Activated T-helper 17 cell treated with anti-CD3 and anti-CD28 coated beads, Interleukin-2, amount 50 U/mL, for 72 hours (primary cell): ENCODE results near the gene NCOA6. TPM values are rescaled to one million over a fixed set of nuclear protein-coding genes. Genes with fewer than 3 reads are reported as not detected.

Source experiments
- ATAC-seq: fragments of 150-1000 bp; cut with Tn5 transposase; replicated peaks from 2 replicates; pipeline ENCODE4 v1.10.0; 2021; ENCODE audit warnings: mild to moderate bottlenecking, moderate library complexity
- H3K27ac Mint-ChIP-seq: one replicate; pipeline ENCODE4 v1.8.0; 2022; ENCODE audit warnings: mixed read lengths
- H3K27me3 Mint-ChIP-seq: one replicate; pipeline ENCODE4 v1.8.0; 2022; ENCODE audit warnings: mixed read lengths
- H3K36me3 Mint-ChIP-seq: one replicate; pipeline ENCODE4 v1.8.0; 2022; ENCODE audit warnings: low read depth, mild to moderate bottlenecking, mixed read lengths
- H3K4me1 Mint-ChIP-seq: one replicate; pipeline ENCODE4 v1.8.0; 2022; ENCODE audit warnings: mixed read lengths
- H3K4me3 Mint-ChIP-seq: one replicate; pipeline ENCODE4 v1.8.0; 2022; ENCODE audit warnings: mild to moderate bottlenecking, mixed read lengths
- H3K9me3 Mint-ChIP-seq: one replicate; pipeline ENCODE4 v1.8.0; 2022; ENCODE audit warnings: mixed read lengths
- total RNA-seq, 2 donors: library from RNA; stranded (reverse); gene quantifications; one replicate each; pipeline ENCODE4 v1.2.3, GENCODE V29; 2022

NCOA6 gene
- 10 to 100 TPM; 20.8 to 25.3 TPM for total RNA-seq

DNA sequence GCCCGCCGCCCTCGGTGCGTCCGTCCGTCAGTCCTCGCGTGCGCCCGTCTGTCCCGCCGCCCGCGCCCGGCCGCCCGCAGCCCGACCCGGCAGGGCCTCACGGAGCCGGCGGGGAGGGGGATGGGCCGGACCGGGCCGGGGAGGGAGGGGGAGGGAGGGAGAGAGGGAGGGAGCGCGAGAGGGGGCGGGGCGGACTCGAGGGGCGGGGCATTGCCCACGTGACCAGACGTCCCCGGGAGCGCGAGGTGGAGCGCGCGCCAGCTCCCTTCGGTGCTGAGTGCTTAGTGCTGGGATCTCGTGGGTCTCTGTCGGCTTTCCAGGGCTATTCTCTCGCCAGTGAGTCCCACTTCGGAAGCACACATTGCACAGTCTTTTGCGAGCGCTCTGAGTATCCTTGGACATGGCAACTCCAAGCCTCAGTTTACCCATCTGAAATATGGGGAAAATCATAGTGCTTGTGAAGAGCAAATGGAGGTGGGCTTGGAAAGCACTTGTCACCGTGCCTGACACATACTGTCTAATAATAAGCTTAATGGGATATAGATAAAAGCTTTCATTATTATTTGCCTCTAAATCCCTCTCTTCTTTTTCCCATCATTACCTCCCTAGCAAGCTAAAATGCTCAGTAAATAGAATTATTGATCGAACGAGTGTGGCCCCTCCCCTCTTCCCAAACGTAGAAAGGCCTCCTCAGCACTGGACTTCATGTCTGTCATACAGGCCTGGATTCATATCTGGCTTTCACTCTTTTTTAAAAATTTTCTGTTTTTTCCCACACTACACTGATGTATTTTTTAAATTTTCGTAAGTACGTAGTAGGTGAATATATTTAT lies at the start of gene NCOA6:
TSS of gene NCOA6 (minus strand) at position 122 of the 833 bp plus-strand sequence. CDS start 43,296 bp downstream, outside the sequence.
- Mint-ChIP-seq H3K4me3 (peak within 1 kb of the TSS; percentile 99), H3K9me3 (no peaks in the 10 kb centered on the region), H3K27ac (peak within 1 kb of the TSS; percentile 98), H3K27me3 (no peaks in the 10 kb centered on the region), H3K4me1 (peaks cover 23% of the 10 kb centered on the region), H3K36me3 (peaks cover 8% of the 10 kb centered on the region)
- ATAC-seq = peak; percentile 82

DNA sequence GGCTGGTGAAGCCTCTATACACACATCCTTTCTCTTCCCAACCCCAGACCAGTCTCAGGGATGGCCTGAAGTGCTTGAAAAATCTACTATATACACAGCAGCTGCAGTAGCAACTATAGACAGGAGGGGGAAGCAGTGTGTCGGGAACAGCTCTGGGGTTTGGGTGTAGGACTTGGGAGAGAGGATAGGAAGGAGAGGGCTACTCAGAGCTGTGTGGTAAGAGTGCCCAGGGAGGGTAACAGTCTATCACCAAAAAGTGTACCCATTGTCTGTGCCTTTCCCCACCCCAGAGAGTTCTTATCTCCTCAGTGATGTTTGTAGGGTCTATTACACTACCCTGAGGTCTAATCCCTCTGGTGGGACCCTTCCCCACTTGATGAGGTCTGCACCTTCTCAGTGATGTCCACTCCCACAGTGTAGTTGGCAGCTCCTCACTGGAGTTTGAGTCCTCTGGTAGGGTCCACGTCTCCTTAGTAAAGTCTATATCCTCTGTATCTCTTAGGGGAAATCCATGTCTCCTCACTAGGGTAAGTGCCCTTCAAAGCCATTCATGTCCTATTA lies 48.7 kb upstream of the NCOA6 start:
- Mint-ChIP-seq H3K36me3 (no peaks in the 10 kb centered on the region), H3K27ac (peak overlapping the region; percentile 82), H3K4me1 (peaks cover 35% of the 10 kb centered on the region), H3K4me3 (peak overlapping the region; percentile 93), H3K9me3 (no peaks in the 10 kb centered on the region), H3K27me3 (no peaks in the 10 kb centered on the region)
- ATAC-seq = peak; percentile 20

DNA sequence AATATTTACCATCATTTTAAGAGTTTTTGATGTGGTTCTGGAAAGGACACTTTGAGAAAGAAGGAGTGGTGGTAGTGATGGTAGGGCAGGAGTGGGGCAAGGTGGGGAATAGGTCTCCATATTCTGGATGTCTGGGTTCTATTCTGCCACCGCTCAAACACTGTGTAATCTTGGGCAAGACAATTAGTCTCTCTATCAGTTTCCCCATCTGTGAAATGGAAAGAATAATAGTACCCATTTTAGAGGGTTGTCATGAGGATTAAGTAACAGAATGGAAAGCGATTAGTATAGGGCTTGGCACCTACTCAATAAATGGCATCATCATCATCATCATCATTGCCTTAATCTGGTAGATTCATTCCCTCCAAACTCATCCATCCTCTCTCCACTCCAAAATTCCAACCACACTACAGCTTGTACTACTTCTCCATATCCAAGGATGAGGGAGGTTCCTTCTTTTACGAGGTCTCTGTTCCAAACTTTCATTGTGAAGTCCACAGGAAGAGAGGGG lies 48.2 kb upstream of the NCOA6 start:
- Mint-ChIP-seq H3K27ac (peak overlapping the region; percentile 82), H3K27me3 (no peaks in the 10 kb centered on the region), H3K36me3 (no peaks in the 10 kb centered on the region), H3K9me3 (no peaks in the 10 kb centered on the region), H3K4me1 (peaks cover 32% of the 10 kb centered on the region), H3K4me3 (peak overlapping the region; percentile 93)
- ATAC-seq = no peak

DNA sequence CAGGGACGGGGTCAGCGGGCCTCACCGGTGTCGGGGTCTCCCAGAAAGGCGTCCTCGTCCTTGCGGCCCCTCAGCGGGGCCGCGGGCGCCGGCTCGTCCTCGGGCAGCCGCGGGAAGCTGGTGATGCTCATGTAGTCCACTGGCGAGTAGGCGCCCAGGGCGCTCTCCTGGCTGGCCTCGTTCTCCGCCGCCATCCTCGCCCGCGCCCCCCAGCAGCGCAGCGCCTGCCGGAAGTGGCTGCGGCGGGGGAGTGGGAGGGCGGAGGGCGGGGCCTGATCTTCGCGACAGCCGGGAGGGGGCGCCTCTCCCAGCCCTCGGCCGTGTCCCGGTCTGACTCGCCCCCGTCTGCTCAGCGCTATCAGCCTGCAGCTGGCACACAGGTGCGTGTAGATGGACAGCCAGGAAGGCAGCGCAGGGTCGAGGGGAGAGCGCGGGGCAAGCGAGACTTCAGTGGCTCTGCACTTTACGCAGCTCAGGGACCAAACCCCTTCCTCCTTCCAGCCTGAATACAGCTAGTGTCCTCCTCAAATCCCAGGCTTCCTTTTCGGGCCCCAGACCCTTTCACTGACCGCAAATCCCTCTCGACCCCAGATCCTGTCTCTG lies 47.3 kb upstream of the NCOA6 start, which contains the start of gene GGT7:
TSS of gene GGT7 (minus strand) at position 235 of the 603 bp plus-strand sequence. CDS start at position 194, 41 bp downstream.
- Mint-ChIP-seq H3K27ac (peak within 1 kb of the TSS; percentile 82), H3K4me3 (peak within 1 kb of the TSS; percentile 93), H3K9me3 (no peaks in the 10 kb centered on the region), H3K36me3 (no peaks in the 10 kb centered on the region), H3K4me1 (peaks cover 32% of the 10 kb centered on the region), H3K27me3 (no peaks in the 10 kb centered on the region)
- ATAC-seq = peak; percentile 59

DNA sequence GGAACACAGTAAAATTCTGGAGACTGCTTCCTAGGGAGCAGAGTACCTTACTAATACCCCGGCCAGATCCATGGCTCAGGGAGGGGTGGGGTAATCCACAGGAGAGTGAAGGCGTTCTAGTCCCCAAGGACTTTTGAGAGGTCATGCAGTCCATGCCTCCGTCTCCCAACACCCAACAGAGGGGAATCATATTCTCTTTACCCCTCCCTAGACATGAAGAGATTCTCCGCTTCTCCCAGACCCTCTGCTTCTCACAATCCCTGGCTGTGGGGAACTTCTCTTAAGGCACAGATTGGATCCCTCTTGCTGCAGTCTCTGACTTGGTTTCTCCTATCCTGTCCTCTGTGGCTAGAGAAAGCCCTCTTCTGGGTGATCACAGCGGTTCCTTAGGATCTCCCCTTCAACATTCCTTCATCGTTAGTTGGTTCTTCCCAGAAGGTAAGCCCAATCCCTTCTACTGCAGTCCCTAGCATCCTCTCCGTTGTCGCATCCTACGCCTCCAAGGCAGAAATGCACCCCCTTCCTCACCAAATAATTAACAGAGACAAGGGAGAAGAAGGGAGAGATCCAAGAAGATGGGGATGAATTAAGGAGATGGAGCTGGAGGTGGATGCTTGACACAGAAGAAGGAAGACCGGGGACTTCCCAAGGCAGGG lies 46.6 kb upstream of the NCOA6 start:
- Mint-ChIP-seq H3K27ac (peak overlapping the region; percentile 78), H3K4me3 (peak overlapping the region; percentile 93), H3K27me3 (no peaks in the 10 kb centered on the region), H3K9me3 (no peaks in the 10 kb centered on the region), H3K4me1 (peaks cover 32% of the 10 kb centered on the region), H3K36me3 (no peaks in the 10 kb centered on the region)
- ATAC-seq = no peak

DNA sequence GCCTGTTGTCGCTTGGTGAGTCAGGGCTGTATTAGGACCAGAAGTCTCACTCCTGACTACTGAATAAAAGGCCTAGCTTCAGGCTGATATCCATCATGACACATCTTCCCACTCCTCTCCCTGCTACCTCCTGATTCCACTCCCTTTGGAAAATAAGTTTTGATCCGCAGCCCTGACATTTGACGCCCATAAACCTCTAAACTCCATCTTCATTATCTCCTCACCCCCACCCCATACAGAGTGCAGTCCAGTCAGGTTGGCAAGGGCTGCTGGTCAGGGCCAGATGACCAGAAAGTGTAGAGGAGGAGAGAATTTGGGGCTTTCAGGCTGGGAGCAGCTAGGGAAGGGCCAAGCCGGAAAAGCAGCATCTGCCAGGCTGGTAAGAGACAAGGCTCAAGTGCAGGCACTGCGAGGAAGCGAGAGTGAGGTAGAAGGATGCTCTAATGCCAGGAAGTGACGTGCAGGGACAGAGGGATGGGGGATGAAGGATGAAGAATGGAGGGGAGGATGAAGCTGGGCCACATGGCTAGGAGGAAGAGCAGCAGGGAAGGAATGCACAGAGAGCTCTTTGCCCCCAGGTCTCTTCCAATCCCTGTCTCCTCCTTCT lies 46.0 kb upstream of the NCOA6 start:
- H3K4me3 Mint-ChIP-seq = peak overlapping the region; percentile 93
- H3K27me3 Mint-ChIP-seq = no peaks in the 10 kb centered on the region
- ATAC-seq = no peak
- peak overlapping the region; percentile 25 for H3K27ac Mint-ChIP-seq
- peaks cover 32% of the 10 kb centered on the region for H3K4me1 Mint-ChIP-seq
- H3K9me3 Mint-ChIP-seq = no peaks in the 10 kb centered on the region
- H3K36me3 Mint-ChIP-seq = no peaks in the 10 kb centered on the region

DNA sequence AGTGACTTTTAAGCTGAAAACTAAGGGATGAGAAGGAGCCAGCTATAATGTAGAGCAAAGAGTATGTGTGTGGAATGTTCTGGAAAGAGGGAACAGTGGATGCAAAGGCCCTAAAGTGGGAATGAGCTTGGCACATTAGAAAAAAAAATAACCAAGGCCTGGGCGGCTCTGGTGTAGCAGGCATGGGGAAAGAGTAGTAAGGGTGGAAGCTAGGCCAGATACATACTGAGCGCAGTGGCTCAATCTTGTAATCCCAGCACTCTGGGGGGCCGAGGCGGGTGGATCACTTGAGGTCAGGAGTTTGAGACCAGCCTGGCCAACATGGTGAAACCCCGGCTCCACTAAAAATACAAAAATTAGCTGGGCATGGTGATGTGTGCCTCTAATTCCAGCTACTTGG lies 38.8 kb upstream of the NCOA6 start:
- Mint-ChIP-seq H3K36me3 (peaks cover 15% of the 10 kb centered on the region), H3K4me3 (no peak overlapping the region), H3K27ac (no peak overlapping the region), H3K9me3 (no peaks in the 10 kb centered on the region), H3K4me1 (no peaks in the 10 kb centered on the region), H3K27me3 (no peaks in the 10 kb centered on the region)
- ATAC-seq = no peak

DNA sequence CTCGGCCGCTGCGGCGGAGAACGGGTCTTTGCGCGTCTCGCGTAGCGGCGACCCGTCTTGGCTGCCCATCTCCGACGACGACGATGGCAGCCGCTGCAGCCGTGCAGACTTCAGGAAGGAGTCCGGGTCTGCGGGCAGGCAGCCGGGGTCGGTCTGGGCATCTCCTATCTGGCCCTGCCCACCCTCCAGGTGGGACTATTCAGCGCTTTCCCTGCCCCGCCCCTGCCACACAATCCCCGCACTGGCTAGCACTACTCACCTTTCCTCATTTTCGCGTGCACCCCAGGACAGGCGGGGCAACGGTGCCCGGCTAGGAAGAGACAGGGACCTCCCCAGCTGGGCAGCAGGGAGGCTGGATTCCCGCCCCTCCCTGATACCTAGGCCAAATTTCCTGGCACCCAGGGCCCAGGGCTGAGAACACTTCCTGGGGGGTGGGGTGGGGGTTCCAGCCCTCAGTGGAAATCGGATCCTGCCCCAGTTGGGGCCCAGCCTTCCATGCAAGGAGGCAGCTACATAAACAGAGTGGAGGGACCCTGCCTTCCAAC lies 38.0 kb upstream of the NCOA6 start:
- no peaks in the 10 kb centered on the region for H3K27me3 Mint-ChIP-seq
- no peaks in the 10 kb centered on the region for H3K9me3 Mint-ChIP-seq
- no peak overlapping the region for H3K4me3 Mint-ChIP-seq
- H3K4me1 Mint-ChIP-seq = no peaks in the 10 kb centered on the region
- no peak for ATAC-seq
- H3K27ac Mint-ChIP-seq = no peak overlapping the region
- H3K36me3 Mint-ChIP-seq = peaks cover 15% of the 10 kb centered on the region

DNA sequence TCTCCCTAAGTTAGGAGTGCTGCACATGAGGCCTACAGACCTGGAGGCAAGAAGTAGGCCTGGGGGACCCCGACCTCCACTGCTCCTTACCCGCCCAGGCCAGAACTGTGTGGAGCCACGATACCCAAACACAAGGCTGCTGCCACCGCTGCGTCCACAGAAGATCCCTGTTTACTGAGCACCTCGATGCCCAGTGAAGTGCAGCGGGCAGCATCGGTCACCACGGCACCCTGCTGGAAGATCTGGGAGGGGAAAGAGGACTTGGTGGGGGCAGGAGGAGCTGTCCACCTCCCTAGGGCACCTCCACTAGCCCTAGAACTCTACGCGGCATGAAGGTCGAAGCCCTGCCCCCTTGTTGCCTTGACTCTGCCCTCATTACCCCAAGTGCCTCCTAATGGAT lies 37.3 kb upstream of the NCOA6 start:
- Mint-ChIP-seq H3K27ac (peak overlapping the region; percentile 37), H3K4me1 (no peaks in the 10 kb centered on the region), H3K36me3 (peaks cover 15% of the 10 kb centered on the region), H3K9me3 (no peaks in the 10 kb centered on the region), H3K4me3 (no peak overlapping the region), H3K27me3 (no peaks in the 10 kb centered on the region)
- ATAC-seq = no peak

DNA sequence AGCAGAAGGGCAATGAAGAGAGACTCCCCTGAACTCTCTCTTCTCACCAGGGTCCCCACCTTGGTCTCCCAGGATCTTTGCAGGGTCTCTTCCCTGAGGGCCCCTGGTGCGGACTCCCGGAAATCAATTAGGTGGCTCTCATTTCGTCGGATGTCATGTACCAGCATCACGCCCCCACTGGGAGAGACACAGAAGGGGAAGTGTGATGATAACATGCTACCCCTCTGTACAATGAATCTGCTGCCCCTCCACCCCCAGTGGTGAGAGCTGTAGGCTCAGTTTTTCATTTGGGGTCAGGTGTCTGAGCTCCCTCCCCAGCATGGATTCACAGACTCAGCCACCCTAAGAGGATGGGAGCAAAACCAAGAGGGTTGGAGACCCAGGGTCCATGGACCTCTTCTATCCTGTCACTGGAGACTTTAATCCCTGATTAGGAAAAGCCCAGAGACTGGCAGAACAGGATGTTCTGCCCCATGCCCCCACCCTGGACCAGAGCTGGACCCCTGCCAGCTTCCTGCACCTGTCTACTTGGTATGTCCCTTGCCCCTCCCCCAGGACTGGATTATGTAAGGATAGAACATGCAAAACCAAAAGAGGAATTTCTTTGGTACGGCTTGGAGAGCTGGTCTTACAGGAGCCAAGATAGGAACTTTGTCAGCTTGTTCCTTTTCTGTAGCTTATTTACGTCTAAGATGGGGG lies 36.1 kb upstream of the NCOA6 start:
- Mint-ChIP-seq H3K4me1 (no peaks in the 10 kb centered on the region), H3K36me3 (peaks cover 15% of the 10 kb centered on the region), H3K27ac (no peak overlapping the region), H3K9me3 (no peaks in the 10 kb centered on the region), H3K4me3 (no peak overlapping the region), H3K27me3 (no peaks in the 10 kb centered on the region)
- no peak for ATAC-seq

DNA sequence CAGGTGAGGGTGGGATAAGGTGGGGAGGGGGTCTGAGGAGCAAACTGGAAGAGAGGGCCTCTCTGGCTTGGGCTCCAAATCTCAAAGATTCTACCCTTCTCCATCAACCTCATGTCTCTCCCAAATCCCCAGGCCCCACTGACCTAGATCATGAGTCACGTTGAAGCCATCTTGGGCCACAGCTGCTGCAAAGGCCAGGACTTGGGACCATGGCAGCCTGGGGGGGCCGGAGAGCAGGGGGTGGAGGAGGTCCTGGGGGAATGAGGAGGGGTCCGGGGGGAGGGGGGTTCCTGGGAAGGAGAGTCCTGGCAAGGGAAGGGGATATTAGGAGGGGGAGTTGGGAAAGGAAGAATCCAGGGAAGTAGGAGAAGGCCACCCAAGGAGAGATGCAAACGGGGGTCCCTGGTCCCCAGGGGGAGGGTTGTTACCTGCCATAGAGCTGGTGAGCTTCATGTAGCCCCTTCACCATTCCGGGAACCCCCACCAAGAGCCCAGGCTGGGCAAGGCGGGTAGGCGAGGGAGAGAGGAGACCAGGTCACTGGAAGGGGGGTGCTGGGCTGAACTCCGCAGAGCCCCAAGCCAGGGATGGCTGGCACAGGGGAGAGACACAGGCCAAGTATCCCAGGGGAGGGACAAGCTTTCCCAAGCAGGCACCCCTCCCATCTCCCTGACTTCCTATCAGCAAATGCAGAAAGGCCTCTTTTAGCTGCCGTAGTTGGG lies 34.5 kb upstream of the NCOA6 start:
- Mint-ChIP-seq H3K4me1 (no peaks in the 10 kb centered on the region), H3K36me3 (peaks cover 15% of the 10 kb centered on the region), H3K4me3 (no peak overlapping the region), H3K27ac (no peak overlapping the region), H3K27me3 (no peaks in the 10 kb centered on the region), H3K9me3 (no peaks in the 10 kb centered on the region)
- ATAC-seq = no peak

DNA sequence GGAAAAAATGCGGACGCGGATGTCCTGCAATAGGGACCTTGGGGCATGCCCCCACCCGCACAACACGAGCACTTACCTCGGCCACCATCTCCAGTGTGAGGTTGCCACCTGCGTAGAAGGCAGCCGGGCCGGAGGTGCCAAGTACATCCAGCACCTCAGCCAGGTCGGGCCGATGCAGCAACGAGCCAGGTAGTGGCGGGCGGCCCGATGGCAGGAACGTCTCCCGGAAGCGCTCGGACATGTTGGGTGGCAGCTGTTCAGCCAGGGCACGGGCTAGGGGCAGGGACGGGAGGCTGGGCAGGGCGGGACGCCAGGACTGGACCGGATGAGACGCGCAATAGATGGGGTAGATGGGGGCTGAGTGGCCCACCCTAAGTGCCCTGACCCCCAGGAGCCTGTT lies 33.9 kb upstream of the NCOA6 start:
- Mint-ChIP-seq H3K4me1 (no peaks in the 10 kb centered on the region), H3K36me3 (peaks cover 15% of the 10 kb centered on the region), H3K27me3 (no peaks in the 10 kb centered on the region), H3K27ac (no peak overlapping the region), H3K4me3 (no peak overlapping the region), H3K9me3 (no peaks in the 10 kb centered on the region)
- ATAC-seq = no peak

DNA sequence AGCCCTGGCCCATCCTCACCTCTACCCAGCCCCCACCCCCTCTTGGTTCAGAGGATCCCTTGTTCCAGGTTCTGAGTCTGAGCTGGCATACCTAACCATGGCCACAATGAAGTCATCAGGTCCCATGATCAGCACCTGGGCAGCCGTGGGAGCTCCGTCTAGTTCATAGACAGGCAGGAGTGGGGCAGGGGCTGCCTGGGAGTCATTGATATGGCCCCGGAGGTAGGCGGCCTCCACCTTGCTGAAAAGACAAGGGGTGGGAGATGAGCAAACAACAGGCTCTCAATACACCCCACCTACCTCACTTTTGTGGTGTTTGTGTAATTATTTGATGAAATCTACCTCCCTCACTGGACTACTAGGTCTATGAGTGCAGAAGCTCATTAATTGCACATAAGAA lies 26.8 kb upstream of the NCOA6 start:
- Mint-ChIP-seq H3K27ac (no peak overlapping the region), H3K4me3 (no peak overlapping the region)

More for the DNA sequence above, 26.8 kb upstream of the NCOA6 start:
- H3K4me1 Mint-ChIP-seq = no peaks in the 10 kb centered on the region
- H3K27me3 Mint-ChIP-seq = no peaks in the 10 kb centered on the region
- no peaks in the 10 kb centered on the region for H3K9me3 Mint-ChIP-seq
- peaks cover 18% of the 10 kb centered on the region for H3K36me3 Mint-ChIP-seq
- no peak for ATAC-seq
